AG10803 (cell line): Measurements from ENCODE around the gene PLXDC2.

Source experiments
- DNase-seq: peaks from one replicate; pipeline ENCODE4 v3.0.0; 2010; ENCODE audit warnings: low read depth
- H3K4me3 ChIP-seq: 2 replicates; pipeline ENCODE4 v1.5.1; 2011; ENCODE audit warnings: mild to moderate bottlenecking, low read length, control low read depth
- TF ChIP-seq, protein P1 (sequence below): conservative IDR thresholded peaks from 2 replicates; pipeline ENCODE4 v1.5.1; 2011; ENCODE audit warnings: mild to moderate bottlenecking, low read length, control low read depth, inconsistent platforms

PLXDC2 gene

DNA sequence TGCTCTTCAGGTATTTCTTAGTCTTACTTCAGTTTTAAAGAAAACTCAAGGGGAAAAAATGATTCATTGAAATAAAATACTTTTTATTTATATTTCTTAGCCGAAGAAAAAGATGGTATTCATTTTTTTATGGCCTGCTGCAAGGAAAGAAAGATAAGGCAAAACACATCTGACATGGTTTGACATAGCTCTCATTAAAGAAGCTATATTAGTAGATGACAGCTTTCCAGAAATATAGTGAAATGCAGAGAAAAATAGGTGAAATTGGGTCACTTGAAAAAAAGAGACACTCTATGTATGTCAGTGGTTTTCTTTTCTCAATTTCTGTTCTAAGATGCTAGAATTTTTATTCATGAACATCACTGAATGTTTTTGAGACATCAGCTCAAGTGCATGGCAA is 438.3 kb downstream of the PLXDC2 start:
- TF ChIP-seq, protein P1, sequence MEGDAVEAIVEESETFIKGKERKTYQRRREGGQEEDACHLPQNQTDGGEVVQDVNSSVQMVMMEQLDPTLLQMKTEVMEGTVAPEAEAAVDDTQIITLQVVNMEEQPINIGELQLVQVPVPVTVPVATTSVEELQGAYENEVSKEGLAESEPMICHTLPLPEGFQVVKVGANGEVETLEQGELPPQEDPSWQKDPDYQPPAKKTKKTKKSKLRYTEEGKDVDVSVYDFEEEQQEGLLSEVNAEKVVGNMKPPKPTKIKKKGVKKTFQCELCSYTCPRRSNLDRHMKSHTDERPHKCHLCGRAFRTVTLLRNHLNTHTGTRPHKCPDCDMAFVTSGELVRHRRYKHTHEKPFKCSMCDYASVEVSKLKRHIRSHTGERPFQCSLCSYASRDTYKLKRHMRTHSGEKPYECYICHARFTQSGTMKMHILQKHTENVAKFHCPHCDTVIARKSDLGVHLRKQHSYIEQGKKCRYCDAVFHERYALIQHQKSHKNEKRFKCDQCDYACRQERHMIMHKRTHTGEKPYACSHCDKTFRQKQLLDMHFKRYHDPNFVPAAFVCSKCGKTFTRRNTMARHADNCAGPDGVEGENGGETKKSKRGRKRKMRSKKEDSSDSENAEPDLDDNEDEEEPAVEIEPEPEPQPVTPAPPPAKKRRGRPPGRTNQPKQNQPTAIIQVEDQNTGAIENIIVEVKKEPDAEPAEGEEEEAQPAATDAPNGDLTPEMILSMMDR, result no peak
- no peak for DNase-seq

GRCh38 chr10:20256969-20257368 is 440.7 kb downstream of the PLXDC2 start:
- H3K4me3 ChIP-seq, result no peak overlapping the region
- no peak for DNase-seq
- TF ChIP-seq, protein P1, result no peak

More for the DNA sequence above, 438.3 kb downstream of the PLXDC2 start:
- no peak overlapping the region for H3K4me3 ChIP-seq

DNA sequence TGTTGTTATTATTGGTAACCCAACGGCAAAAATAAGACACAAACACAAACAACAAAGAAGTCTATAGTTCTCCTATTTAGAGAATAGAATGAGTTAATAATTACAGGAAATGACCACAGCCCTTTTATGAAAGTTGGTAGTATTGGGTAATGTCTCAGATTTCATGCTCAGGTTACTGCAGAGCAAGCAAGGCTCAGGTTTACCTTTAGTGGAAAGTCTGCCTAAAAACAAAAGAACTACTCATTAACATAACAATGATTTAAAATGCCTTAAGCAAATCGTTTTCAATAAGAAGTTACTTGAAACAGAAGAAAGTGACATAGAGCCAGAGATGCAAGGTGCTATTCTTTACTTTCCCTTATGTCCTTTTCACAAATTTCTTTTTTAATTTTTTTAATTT is 441.2 kb downstream of the PLXDC2 start:
- TF ChIP-seq, protein P1, result no peak
- no peak overlapping the region for H3K4me3 ChIP-seq

DNA sequence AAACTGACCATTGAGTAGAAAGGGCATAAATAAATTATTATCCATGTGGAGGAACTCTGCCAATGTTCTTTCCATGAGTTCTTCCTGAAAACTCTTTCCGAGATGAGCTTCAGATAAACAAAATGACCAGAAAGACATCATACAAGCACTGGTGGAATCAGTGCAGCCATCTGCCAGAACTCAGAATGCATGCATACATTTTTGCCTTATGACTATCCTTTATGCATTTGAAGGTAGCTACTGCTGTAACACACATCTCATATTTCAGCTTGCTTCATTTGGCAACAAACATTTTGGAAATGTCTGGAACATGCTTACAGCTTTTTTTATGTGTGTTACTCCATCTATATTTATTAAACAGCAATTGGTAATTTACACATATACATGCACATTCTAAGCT is 448.9 kb downstream of the PLXDC2 start:
- TF ChIP-seq, protein P1, result no peak
- no peak overlapping the region for H3K4me3 ChIP-seq
- no peak for DNase-seq

More for the DNA sequence above, 441.2 kb downstream of the PLXDC2 start:
- no peak for DNase-seq

DNA sequence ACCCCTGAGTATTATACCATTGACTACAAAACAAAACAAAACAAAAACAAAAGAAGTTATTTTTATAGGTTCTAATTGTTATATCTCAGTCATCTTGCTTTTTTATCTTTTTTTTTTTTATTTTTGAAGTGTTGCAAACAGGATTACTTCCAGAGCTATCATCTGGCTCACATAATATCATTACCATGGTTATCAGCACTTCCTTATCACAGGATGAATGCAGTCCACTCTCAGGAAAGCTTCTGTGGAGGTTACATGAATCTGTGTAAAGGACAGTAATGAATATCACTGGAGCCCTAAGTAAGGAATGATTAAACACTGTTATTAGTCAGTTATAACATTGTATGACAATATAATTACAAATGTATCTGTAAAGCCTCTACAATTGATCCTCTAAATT is 451.5 kb downstream of the PLXDC2 start:
- H3K4me3 ChIP-seq, result no peak overlapping the region
- TF ChIP-seq, protein P1, result no peak
- no peak for DNase-seq

DNA sequence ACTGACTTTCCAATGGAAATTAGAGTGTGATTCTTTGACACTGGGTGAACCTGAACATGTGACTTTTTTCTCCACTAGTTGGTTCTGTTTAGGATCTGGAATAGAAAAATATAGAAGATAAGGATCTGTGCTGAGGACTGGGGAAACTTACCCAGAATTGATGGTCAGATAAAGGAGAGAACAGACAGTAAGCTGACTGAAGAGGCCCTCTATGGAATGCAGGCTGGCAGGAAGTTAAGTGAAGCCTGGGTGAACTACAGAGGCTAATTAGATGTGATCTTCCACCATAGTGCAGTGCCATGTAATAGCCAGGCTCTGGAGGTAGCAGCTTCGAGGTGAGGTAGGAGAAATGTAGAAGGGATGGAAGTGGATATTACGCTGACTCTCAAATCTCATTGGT is 455.3 kb downstream of the PLXDC2 start:
- DNase-seq, result no peak
- TF ChIP-seq, protein P1, result no peak
- H3K4me3 ChIP-seq, result no peak overlapping the region

- no peak for DNase-seq
- H3K4me3 ChIP-seq, result no peak overlapping the region
- TF ChIP-seq, protein P1, result no peak
These were observed 456.4 kb downstream of the PLXDC2 start for GRCh38 chr10:20272608-20273007.
